Ramos (cell line): ENCODE data around the gene EPHA10.

ENCODE experiments used
- in situ Hi-C: fragments of 300-500 bp; cut with MboI; formaldehyde crosslinking; loops from one replicate; pipeline ENCODE4 v1.14.3; 2022; ENCODE audit warnings: low sequenced_read_pairs; ENCODE audit not compliant: unreplicated experiment

The EPHA10 gene

GRCh38 chr1:37682334-37682987 lies 82.5 kb downstream of the EPHA10 start:
- in situ Hi-C loops, result loop anchor here (10.0 kb wide), 1 partner anchor 228 kb away; no protein-coding TSS in a partner anchor

- in situ Hi-C loops, result loop anchor here (10.0 kb wide), 1 partner anchor 226 kb away; no protein-coding TSS in a partner anchor
Observed at GRCh38 chr1:37680933-37681332, 84.0 kb downstream of the EPHA10 start.

- in situ Hi-C loops, result loop anchor here (5.0 kb wide), 1 partner anchor 76 kb away; no protein-coding TSS in a partner anchor
Observed at GRCh38 chr1:37677808-37678207, 87.1 kb downstream of the EPHA10 start.

GRCh38 chr1:37677143-37677439 lies 87.8 kb downstream of the EPHA10 start:
- in situ Hi-C loops, result loop anchor here (5.0 kb wide), 1 partner anchor 75 kb away; no protein-coding TSS in a partner anchor

- in situ Hi-C loops, result loop anchor here (5.0 kb wide), 1 partner anchor 74 kb away; no protein-coding TSS in a partner anchor
Observed at GRCh38 chr1:37676281-37677142, 88.4 kb downstream of the EPHA10 start.

- in situ Hi-C loops, result no loop called here
Observed at GRCh38 chr1:37673920-37674319, 91.0 kb downstream of the EPHA10 start.

GRCh38 chr1:37672136-37672870 lies 92.6 kb downstream of the EPHA10 start:
- in situ Hi-C loops, result no loop called here

- in situ Hi-C loops, result no loop called here
Observed at GRCh38 chr1:37671261-37671660, 93.7 kb downstream of the EPHA10 start.

GRCh38 chr1:37670133-37670532 lies 94.8 kb downstream of the EPHA10 start:
- in situ Hi-C loops, result no loop called here

GRCh38 chr1:37667023-37667671 lies 97.8 kb downstream of the EPHA10 start:
- in situ Hi-C loops, result no loop called here

GRCh38 chr1:37666241-37666867 lies 98.6 kb downstream of the EPHA10 start:
- in situ Hi-C loops, result no loop called here
